HG03045 (cell line): ENCODE measurements around the gene ZG16.
"Not testable (repeated sequence)": the region's sequence is repeated elsewhere in the genome, so short reads cannot be mapped to it uniquely, and the experiment has no call there.

Experiments used
- ATAC-seq: cut with Tn5 transposase; IDR thresholded peaks from one replicate; pipeline ENCODE4 v1.9.1; 2021; ENCODE audit warnings: mild to moderate bottlenecking, moderate library complexity; ENCODE audit not compliant: unreplicated experiment

The ZG16 gene, protein sequence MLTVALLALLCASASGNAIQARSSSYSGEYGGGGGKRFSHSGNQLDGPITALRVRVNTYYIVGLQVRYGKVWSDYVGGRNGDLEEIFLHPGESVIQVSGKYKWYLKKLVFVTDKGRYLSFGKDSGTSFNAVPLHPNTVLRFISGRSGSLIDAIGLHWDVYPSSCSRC

DNA sequence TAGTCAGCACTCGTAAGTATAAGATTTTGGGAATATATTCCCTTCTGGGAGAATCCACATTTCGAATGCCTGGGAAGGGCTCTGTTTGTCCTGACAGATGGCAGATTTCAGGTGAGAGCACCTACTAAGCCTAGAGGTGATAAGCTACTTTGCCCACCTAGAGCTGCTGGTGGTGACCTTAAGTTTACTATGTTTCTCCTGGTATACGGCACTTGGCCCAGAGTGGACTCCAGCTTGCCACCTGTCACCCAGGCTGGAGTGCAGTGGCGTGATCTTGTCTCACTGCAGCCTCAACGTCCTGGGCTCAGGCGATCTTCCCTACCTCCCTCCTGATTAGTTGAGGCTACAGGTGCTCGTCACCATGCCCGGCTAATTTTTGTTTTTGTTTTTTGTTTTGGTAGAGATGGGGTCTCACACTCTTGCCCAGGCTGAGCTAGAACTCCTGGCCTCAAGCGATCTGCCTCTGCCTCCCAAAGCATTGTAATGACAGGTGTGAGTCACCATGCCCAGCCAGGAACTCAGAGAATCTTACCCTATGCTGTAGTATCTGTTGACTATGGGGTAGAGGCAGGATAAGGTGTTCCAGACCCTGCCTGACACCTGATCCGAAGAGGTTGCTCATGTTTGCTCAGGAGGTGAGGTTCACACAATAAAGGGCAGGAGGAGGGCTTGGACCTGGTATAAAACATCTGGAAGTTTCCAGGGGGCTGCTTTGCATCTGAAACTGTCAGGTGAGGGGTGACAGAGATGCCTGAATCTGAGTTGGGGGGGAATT, at the start of gene ZG16:
Gene ZG16 (plus strand): TSS at position 681 of the 775 bp plus-strand sequence. CDS start 1,011 bp downstream, outside the sequence.
- ATAC-seq = no peak

DNA sequence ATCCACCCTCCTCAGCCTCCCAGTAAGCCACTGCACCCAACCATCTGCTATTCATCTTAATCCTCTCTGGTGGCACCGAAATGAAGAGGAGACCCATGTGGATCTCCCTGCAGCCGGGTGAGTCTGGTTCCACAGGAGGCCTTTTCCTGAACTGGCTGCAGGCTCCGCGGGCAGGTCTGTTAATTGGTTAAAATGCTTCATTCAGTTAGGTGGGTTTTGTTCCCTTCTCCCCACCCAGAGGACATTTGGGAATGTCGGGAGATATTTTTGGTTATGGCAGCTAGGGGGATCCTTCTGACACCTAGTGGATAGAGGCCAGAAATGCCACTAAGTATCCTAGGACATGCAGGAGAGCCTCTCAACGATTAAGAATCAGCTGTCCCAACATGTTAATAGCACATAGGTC, 48.9 kb upstream of the ZG16 start:
- ATAC-seq = no peak

DNA sequence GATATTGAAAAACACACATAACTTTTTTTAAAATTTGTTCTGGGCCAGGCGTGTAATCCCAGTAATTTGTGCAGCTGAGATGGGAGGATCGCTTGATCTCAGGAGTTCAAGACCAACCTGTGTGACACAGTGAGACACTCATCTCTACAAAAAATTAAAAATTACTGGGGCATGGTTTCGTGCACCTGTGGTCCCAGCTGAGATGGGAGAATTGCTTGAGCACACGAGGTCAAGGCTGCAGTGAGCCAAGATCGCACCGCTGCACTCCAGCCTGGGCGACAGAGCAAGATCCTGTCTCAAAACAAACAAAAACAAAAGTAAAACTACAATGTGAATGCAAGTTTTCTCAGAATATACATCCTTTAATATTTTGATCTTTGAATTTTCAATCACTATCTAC, 47.4 kb upstream of the ZG16 start:
- no peak for ATAC-seq

DNA sequence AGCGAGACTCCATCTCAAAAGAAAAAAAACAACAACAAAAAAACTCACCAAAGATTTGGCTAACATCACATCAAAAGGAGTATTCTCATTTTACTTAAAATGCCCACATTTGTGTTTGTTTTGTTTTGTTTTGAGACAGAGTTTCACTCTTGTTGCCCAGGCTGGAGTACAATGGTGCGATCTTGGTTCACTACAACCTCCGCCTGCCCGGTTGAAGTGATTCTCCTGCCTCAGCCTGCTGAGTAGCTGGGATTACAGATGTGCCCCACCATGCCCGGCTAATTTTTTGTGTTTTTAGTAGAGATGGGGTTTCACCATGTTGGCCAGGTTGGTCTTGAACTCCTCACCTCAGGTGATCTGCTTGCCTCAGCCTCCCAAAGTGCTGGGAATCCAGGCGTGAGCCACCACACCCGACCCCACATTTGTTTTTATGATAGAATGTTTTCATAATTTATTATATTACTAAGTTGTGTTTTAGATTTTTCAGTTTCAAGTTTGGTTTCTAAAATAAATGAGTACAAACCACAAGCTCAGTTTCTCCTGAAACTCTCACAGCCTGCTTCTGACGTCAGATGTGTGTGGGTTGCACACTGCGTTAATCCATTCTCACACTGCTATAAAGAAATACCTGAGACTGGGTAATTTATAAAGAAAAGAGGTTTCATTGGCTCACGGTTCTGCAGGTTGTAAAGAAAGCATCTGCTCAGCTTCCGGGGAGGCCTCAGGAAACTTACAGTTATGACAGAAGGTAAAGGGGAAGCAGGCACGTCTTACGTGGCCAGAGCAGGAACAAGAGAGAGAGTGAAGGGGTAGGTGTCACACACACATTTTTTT, 46.1 kb upstream of the ZG16 start:
- peak; percentile 65 for ATAC-seq

DNA sequence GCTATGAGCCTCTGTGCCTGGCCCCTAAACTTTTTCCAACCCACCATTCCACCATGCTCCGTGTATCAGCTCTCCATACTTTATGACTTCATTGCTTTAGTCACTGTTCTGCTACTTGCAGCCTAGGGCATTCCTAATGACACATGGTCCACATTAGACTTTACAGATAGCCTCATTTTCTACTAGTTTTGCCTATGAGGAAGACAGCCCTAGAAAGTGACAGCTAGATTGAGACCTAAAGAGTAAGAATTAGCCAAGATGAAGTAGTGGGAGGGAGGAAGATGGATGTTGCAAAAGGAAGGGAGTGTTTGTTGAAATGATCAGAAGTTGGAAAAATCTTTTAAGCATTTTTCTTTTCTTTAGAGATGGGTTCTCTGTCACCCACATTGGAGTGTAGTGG, 43.3 kb upstream of the ZG16 start:
- ATAC-seq = no peak

DNA sequence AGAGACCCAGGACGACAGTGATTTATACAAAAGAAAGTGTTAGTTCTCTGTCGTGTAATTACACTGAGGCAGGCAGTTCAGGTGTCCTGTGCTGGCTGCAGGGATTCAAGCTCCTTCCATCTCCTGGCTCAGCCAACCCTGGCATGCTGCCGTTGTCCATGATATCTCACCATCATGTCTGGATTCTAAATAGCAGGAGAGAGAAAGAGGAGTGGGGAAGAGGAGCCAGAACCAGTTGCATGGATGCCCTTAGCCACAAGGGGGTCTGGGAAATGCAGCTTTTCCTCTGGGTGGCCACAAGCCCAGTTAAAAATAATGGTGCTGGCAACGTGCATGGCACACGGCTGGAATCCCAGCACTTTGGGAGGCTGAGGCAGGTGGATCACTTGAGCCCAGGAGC, 41.9 kb upstream of the ZG16 start:
- no peak for ATAC-seq

DNA sequence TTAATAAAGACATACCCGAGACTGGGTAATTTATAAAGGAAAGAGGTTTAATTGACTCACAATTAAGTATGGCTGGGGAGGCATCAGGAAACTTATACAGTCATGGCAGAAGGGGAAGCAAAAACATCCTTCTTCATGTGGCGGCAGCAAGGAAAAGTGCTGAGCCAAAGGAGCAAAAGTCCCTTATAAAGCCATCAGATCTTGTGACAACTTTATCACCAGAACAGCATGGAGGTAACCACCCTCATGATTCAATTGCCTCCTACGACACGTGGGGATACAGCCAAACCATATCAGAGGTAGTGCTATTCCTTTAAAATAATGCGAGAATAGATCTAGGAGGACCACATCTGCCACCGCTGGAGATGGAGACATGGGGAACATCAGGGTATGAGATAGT, 41.3 kb upstream of the ZG16 start:
- no peak for ATAC-seq

DNA sequence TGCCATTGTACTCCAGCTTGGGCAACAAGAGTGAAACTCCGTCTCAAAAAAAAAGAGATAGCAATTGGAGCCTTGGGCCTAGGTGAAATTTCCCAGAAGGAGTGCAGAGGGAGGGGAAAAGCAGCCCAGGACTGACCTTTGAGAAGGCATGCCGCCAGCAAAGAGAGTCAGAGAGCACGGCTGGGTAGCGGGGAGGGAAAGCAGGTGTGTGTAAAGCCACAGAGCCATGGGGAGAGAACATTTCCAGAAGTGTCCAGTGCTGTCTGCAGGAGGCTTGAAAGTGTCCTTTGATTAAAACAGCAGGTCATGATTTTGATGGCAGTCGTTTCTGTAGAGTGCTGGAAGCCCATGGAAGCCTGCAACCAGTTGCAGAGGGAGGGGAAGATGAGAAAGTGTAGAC, 40.3 kb upstream of the ZG16 start:
- ATAC-seq = no peak

DNA sequence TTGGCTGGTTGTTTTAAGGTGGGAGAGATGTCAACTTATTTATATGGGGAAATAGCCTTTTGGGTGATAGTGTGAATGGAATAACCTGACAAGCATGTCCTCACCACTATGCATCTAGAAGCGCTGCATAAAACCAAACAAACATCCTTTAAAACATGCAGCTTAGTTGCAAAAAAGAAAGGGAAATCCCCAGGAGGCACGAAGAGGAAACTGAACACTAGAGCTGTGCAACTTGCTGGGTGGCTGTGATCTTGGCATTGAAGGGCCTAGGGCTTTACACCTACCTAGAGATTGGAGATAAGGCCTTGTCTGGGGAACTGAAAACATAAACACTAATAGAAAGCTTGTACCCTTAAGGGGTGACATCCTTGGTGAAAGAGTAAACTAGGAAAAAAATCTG, 39.5 kb upstream of the ZG16 start:
- ATAC-seq = no peak

DNA sequence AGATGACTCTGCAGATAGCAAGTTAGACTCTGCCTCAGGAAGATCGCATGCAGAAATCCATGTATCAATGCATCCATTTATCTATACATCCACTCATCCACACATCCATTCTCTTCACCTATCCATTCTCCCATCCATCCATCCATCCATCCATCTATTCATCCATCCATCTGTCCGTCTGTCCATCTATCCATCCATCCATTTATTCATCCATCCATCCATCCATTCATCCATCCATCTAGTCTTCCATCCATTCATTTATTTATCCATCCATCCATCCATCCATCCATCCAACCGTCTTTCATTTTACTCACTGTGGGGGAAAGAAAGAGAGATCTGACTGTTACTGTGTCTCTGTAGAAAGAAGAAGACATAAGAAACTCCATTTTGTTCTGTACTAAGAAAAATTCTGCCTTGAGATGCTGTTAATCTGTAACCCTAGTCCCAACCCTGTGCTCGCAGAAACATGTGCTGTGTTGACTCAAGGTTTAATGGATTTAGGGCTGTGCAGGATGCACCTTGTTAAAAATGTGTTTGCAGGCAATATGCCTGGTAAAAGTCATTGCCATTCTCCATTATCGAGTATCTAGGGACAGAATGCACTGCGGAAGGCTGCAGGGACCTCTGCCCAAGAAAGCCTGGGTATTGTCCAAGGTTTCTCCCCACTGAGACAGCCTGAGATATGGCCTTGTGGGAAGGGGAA, 38.0 kb upstream of the ZG16 start:
- ATAC-seq = not testable (repeated sequence)

DNA sequence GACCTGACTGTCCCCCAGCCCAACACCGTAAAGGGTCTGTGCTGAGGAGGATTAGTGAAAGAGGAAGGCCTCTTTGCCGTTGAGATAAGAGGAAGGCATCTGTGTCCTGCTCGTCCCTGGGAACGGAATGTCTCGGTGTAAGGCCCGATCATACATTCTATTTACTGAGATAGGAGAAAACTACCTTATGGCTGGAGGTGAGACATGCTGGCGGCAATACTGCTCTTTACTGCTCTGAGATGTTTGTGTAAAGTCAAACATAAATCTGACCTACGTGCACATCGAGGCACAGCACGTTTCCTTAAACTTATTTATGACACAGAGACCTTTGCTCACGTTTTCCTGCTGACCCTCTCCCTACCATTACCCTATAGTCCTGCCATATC, 37.4 kb upstream of the ZG16 start:
- not testable (repeated sequence) for ATAC-seq

DNA sequence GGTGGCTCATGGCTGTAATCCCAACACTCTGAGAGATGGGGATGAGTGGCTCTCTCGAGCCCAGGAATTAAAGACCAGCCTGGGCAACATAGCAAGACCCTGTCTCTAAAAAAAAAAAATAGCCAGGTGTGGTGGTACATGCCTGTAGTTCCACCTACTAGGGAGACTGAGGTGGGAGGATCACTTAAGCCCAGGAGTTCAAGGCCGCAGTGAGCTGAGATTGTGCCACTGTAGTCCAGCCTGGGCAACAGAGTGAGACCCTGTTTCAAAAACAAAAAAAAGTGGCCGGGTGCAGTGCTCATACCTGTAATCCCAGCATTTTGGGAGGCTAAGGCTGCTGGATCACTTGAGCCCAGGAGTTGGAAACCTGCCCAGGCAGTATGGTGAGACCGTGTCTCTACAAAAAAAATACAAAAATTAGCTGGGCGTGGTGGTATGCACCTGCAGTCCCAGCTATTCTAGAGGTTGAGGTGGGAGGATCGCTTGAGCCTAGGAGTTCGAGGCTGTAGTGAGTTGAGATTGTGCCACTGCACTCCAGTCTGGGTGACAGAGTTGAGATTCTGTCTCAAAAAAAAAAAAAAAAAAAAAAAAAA, 35.3 kb upstream of the ZG16 start:
- ATAC-seq = no peak

DNA sequence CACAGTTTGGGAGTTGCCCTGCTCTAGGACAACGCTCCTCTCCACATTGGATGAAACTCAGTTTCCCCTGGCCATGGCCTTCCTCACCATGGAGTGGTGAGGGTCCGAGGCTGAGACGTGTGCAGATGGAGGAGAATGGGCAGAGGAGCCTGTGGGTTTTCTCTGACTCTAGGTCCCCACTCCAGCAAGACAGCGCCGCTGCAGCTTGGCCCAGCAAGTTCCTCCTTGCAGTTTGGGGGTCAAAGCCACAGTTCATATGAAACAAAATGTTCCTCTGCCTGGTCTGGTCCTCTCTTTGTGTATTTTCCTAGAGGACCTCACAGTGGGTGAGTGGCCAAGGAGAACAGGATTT, 34.6 kb upstream of the ZG16 start:
- ATAC-seq = no peak

DNA sequence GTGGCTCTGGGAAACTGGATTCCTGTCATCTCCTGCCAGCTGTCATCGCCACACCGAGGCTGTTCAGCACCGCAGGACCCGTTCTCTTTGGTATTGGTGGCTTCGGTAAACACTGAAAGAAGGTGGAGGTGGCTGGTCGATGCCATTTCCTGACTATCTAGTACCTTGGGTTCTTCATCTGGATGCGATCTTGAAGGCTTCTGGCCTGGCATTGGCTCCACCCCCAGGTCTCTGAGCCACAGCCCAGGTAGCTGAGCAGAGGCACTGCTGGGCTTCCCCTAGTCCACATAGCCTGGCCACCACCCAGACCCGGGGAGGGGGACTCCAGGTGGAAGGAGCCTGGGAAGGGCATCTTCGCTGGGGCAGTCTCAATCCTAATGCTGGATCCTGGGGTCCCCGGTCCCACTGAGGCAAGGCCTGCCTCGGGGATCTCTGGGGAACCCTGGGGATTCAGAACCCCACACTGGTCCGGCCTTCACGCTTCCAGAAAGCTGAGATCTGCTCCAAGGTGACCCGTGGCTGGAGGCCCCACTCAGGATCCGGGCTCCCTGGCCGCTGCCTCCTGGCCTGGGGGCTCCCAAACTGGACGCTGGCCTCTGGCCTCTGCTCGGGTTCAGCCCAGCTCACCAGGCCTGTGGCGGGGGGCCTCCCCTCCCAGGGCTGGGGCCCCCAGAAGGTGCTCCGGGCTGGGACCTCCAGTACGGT, 34.1 kb upstream of the ZG16 start:
- ATAC-seq = no peak

DNA sequence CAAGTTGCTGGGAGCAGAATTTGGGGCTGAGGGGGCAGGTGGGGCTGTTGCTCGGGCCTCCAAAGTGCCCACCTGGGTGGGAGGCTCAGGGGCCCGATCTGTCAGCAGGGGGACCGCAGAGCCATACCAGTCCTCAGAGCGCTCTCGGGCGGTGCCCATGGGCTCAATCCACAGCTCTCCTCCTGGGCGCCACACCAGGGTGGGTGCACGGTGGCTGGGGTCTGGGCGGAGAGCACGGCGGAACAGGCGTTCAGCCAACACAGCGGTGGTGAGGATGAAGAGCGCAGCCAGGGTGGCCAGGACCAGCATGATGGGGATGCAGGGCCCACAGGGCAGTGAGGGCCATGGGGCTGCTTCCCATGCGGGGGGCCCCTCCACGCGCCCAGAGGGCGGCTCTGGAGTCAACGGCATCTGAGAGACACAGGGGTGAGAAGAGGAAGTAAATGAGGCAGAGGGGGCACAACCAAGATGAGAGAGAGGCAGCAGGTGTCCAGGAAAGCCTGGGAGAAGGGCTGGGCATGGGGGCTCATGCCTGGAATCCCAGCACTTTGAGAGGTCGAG, 33.4 kb upstream of the ZG16 start:
- ATAC-seq = no peak

DNA sequence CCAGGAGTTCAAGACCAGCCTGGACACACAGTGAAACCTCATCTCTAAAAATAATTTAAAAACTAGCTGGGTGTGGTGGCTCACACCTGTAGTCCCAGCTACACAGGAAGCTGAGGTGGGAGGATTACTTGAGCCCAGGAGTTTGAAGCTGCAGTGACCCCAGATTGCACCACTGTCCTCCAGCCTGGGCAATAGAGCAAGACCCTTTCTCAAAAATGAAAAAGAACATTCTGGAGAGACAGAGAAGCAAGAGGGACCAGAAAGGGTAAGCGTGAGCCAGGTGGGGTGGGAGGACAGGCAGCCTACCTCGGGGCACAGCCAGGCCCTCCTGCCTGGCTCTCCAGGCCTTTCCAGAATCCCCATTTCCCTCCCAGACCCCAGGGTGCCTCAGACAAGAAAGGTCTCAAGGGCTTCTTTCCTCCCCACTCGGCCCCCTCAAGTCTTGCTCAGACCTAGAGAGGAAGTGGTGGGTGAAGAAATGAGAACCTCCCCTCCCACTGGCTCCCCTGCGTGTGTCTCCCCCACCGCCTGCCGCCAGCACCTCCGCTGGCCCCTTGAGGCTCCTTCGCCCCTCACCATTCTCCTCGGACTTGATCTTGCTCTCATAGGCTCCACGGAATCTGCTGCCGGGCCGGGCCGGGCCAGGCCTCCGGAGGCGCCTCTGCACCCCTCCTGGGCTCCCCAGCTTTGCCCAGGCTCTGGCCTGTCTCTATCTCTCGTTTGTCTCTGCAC, 32.8 kb upstream of the ZG16 start:
- peak; percentile 43 for ATAC-seq

DNA sequence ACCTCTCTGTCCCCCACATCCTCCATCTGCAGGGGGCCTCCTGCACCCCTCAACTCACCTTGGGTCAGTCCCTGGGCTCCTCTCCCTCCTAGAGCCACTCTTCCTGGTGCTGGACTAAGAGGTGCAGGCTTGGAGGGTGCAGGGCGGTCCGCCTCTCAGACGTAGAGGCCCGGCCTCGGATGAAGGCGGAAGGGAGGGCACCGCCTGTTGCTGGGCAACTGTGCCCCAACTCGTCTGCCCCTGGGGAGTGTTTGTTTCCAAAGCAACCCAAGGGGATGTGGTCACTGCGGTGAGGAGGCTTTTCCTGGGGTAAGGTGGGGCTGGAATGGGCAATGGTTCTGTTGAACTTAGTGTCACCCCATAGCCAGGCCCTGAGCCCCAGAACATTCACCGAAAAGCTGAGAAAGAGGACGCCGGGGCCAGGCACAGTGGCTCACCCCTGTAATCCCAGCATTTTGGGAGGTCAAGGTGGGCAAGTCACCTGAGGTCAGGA, 32.2 kb upstream of the ZG16 start, which contains the start of gene C16orf54:
Gene C16orf54 (minus strand): TSS at position 138 of the 493 bp plus-strand sequence. CDS start 1,039 bp downstream, outside the sequence.
- peak; percentile 70 for ATAC-seq

DNA sequence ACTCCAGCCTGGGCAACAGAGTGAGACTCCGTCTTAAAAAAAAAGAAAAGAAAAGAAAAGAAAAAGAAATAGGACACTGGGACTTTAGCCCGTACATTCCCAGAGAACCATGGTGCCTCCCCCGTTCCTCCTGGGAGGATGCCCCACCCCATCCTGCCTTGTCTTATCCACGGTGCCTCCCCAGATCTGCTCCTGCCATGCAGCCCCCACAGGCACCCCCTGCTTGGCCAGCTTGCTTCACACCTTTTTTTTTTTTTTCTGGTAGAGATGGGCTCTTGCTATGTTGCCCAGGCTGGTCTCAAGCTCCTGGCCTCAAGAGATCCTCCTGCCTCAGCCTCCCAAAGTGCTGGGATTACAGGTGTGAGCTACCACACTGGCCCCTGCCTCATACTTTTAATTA, 31.5 kb upstream of the ZG16 start:
- ATAC-seq = not testable (repeated sequence)
